ENCODE data around the gene CLCA2.

- no peak for TF ChIP-seq CTCF (IDR thresholded peaks at IDR 0.05)
- TF ChIP-seq EZH2phosphoT487 (IDR thresholded peaks at IDR 0.05): no peak
- TF ChIP-seq EZH2 (IDR thresholded peaks at IDR 0.05): no peak
Observed at GRCh38 chr1:86429835-86430234, 5.9 kb downstream of the CLCA2 start.

All from neural progenitor cell (in vitro differentiated cells).